HT1080 (cell line): ENCODE data around the gene PLEKHH3. TPM values are rescaled to one million over a fixed set of nuclear protein-coding genes. Genes with fewer than 3 reads are reported as not detected.

Experiments
- DNase-seq: peaks from one replicate; pipeline ENCODE4 v3.0.0-alpha.2; 2015; ENCODE audit warnings: low read depth
- polyA plus RNA-seq, 2 experiments: library from polyadenylated mRNA; depleted of rRNA; stranded (reverse); fragments of >200 nt; gene quantifications; 2 replicates each; pipeline ENCODE4 v1.2.3, GENCODE V29; 2015
- total RNA-seq: library from RNA; depleted of rRNA; stranded (reverse); fragments of >200 nt; shearing (Covaris generic); gene quantifications from 2 replicates; pipeline ENCODE4 v1.2.3, GENCODE V29; 2014; rRNA removed

The PLEKHH3 gene, protein sequence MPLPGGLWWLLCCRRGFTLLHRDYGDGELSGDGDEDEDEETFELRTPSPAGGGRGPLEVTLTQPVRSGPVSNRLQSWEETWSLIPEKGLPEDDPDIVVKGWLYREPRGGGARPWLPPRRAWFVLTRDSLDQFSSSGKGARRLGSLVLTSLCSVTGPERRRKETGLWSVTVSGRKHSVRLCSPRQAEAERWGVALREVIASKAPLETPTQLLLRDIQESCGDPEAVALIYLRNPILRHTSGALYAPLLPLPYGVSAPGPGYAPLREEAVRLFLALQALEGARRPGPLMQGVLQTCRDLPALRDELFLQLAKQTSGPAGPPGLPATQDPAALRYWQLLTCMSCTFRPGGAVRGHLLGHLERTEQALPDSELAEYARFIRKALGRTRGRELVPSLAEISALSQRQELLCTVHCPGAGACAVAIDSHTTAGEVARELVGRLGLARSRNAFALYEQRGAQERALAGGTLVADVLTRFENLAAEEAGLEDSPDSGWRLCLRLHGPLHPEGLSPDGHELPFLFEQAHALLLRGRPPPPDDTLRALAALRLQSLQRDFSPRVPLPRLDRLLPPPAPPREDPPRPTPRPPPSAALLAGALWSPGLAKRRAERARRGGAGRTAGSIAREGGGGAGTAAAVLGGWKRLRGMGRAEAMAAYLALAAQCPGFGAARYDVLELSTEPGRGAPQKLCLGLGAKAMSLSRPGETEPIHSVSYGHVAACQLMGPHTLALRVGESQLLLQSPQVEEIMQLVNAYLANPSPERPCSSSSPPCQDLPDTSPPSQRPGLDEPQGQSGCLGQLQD
- 14.7 and 15.7 TPM in 2 replicates for total RNA-seq
- 11.5 and 13.5 TPM in 2 replicates for polyA plus RNA-seq (2015; cell fraction: cytosol; rRNA removed)
- polyA plus RNA-seq (2015; cell fraction: nucleus; rRNA removed), result 24.1 and 26.9 TPM in 2 replicates

DNA sequence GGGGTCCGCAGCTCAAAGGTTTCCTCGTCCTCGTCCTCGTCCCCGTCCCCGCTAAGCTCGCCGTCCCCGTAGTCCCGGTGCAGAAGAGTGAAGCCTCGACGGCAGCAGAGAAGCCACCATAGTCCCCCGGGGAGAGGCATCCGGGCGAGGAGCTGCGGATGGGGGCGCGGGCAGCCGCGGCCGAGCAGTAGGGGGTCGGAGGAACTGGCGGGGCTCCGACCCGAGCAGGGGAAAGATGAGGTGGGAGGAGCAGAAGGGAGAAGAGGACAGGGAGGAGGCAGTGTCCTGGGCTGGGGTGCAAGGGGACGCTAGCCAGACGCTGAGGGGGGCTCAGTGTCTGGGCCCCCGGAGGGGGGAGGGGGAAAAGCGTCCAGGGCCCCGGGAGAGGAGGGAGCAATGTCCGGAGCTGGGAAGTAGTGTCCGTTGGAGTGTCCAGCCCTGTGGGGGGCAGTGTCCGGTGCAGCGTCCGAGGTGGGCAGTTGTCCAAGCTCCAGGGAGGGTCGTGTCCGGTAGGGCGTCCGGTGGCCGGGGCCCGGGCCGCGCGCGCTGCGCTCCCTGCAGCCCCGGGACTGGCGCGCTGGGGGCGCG, at the start of gene PLEKHH3:
PLEKHH3 (minus strand) TSS at position 571 of the 588 bp plus-strand sequence; CDS start at position 140, 431 bp downstream.
- DNase-seq, result peak; percentile 48

DNA sequence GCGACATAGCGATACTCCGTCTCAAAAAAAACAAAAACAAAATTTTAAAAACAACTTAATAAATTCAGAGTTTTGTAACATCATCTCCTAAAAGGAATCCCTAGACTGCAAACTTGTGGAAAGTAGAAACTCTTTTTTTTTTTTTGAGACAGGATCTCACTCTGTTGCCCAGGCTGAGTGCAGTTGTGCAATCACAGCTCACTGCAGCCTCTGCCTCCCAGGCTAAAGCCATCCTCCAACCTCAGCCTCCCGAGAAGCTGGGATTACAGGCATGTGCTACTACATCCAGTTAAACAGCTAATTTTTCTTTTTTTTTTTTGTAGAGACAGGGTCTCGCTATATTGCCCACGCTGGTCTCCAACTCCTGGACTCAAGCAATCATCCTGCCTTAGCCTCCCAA, 48.3 kb upstream of the PLEKHH3 start:
- no peak for DNase-seq

DNA sequence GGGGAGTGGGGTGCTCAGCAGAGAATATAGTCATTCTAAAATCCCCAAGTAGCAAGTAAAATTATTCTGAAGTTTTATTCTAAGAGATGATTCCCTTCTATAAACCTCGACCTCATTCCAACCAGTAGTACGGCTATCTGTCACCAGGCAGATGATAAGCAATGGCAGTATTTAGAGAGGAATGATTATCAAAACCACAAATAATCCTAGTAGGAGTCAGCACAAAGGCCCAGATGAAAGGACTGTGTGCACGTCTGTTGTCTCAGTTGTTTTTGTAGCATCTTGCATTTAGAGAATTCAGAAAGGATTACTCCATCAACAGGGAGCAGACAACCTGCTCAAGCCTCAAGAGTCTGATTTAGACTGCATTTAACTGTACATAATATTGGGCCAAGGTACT, 46.8 kb upstream of the PLEKHH3 start:
- no peak for DNase-seq

DNA sequence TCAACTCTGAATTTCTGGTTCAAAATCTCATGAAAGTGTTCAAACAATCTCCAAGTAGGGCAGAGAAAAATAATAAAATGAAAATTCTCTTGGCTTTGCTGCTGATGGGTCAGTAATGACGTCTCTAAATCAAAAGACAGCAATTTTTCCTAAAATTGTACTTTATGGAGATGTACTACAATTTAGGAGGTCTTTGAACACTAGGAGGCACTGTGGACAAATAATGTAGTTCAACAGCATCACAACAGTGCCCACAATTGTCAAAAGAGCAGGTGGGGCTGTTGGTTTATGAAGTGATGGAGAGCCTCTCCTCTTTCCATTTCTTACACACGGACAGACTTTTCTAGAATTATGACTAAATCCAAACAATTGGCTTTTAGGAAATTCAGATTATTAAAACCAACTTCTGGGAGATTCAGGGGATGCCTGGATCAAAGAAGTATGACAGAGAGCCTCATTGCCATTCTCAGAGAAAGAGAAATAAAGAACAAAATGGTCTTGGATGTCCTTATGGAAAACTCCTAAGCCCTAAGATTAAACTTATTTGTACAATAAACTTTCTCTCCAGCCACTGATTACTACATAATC, 44.3 kb upstream of the PLEKHH3 start:
- peak; percentile 52 for DNase-seq

DNA sequence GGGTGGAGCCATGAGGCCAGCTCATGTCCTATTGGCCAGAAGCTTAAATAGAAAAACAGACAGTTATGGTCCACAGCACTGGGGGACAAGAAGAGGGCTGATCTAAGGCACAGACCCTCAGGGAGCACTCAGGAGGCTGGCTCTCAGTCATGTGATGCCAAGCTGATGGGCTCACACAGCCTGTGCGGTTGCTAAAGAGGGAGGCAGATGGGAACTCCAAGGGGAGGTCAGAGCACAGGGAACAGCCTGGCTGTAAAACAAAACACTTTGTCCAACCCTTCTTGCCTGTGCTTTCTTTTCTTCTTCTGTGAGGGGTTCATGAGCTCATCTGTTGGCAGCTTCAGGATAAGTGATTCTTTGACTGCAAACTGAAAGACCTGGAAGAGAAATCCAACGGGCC, 32.8 kb upstream of the PLEKHH3 start:
- no peak for DNase-seq

DNA sequence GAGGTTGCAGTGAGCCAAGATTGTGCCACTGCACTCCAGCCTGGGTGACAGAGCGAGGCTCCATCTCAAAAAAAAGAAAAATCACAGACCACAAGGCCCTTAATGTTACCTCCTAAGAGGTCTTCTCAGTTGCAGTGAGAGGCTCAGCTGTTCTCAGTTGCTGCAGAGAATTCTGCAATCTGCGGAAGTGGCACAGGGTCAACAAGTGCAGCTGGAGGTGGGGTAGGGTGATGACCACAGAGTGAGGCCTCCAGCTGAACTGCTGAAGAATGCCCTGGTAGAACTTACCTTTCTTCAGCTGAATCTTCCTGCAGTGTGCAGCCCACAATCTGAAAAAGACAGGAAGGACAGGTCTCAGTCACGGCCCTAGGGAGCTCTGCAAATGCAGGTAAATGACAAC, 31.8 kb upstream of the PLEKHH3 start:
- no peak for DNase-seq

DNA sequence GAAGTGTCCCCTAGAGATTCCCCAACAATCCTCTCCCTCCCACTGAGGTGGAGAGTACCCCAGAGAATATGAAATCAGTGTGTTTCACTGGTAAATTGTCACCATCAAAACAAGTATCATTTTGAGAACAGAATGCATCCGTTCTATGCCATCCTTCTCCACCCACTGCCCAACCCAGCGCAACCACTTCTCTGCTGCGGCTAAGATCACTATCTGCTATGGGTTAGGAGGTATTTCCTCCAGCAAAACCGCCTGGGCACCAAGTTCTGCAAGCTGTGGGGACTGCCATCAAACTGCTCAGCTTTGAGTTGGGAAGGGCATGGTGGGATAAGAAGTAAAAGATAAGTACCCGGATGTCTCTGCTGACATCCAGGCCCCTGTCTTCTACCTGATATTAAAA, 29.9 kb upstream of the PLEKHH3 start:
- DNase-seq, result no peak

DNA sequence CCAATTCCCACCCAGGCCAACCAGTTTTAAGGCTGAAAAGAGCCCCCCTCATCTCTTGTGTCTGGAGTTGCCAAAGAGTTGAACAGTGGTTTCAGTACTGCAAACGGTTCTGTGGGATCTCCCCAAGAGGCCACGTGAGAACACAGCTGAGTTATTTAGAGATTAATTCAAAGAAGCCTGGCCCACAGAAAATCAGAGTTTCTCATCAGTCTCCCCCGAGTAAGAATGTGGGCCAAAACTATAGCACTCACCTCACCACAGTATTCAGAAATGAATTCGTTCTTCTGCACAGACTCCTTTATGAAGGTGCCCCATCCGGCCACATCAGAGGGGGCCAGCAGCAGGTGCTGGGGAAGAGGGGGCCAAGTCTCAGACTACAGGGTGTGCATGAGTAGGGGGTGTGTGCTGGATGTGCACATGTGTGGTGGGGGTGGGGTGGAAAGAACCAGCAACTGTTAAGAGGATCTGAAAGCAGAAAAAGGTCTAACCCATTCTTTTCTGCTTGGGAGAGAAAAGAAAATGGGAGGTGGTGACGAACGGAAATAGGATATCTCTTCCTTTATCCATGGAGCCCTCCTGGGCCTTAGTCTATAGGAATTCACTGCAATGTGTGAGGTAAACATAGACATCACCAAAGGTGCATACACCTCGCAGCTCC, 28.2 kb upstream of the PLEKHH3 start:
- no peak for DNase-seq

DNA sequence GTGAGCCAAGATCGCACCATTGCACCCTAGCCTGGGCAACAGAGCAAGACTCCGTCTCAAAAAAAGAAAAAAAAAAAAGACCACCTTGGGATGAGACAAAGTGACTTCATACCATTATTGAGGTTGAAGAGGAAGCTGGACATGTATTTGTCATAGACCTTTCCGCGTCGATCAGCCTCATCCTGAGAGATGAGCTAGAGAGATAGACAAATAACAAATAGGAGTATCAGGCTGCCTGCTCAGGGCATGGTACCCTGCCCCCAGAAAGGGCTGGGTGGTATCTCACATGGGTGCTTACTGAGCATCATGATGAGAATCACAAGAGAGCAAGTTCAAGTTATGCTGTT, 27.7 kb upstream of the PLEKHH3 start:
- DNase-seq, result no peak

DNA sequence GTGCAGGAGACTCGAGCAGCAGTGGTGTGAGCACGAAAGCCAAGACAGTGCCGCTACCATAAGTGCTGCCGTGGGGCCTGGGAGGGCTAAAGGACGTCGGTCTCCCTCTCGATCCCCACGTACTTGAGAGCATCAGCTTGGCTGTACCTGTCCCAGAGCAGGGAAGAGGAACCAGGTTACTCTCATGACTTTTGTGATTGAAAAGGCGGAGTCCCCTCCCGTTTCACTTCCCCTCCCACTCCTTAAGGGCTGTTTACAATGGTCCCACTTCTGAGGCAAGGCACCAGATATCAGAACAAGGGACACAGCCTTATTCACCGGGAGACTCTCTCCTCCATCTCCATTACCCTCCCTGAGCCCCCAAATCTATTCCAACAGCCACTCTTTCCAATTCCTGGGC, 25.7 kb upstream of the PLEKHH3 start:
- no peak for DNase-seq

DNA sequence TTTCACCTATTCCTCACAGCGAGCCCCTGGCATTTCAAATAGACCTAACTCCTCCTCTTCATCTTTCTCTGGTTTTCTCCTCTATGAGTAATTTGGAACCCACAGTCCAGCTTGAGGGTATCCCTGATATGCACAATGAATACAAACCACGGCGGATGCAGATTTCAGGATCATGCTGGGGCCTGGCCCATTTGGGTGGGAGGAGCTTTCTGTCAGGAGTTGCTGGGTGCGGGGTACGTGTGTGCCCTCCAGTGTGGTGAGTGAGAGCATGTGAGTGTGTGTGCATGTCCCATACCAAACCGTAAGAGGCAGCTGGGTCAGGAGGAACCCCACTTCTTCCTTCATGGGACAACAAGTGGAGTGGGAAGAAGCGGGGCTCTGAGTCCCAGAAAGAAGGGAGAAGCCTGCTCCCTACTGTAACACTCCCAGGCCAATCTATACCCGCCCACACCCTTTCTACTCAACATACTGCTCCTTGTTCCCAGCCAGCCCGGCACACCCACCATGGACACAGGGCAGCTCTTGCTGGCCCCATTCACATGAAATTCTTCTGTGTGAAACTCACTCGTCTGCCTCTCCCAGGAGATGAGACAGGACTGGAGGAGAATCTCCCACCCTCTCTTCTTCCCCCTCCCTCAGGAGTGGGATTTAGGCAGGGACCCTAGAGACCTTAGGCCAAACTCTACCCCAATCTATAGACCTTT, 23.9 kb upstream of the PLEKHH3 start:
- DNase-seq, result no peak

DNA sequence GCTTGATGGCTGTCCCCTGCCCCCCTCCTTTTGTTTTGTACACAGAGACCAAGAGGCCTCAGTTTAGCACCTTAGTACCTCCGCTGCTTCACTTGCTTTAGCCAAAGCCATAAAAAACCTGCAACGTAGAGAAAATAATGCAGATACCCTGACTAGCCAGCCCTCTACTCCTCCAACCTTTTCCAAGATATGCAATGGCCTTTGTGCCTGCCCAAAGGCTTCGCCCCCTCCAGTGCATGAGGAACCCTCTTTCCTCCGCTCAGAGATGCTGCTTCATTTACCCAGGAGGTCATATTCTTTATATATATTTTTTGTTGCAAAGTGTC, 22.6 kb upstream of the PLEKHH3 start:
- no peak for DNase-seq

DNA sequence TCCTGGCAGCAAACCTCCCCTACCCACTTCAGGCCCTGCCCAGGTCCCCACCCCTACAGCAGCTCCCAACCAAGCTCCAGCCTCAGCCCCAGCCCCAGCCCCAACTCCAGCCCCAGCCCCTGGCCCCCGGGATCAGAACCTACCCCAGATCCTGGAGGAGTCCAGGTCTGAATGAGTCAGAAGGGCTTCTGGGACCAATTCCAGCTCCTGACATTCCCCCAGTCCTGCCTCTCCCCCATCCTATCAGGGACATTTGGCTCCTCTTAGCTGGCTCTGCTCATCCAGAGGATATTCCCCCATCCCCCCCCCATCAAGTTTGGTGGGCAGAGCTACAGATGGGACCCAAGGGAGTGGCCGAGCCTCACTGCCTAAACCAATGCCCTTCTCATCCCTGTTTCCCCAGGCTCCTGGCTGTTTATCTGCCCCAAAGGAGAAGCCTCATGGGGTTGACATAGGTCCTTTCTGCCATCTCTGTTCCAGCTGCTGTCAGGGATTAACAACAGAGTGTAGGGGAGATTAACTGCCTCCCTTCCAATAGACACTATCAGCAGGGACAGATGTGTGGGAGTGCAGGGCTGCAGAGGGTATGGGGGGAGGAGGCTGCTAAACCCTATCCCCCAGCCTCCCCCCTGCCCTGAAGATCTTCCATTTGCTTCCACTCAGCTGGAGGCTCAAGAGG, 22.1 kb upstream of the PLEKHH3 start:
- DNase-seq, result peak; percentile 67

DNA sequence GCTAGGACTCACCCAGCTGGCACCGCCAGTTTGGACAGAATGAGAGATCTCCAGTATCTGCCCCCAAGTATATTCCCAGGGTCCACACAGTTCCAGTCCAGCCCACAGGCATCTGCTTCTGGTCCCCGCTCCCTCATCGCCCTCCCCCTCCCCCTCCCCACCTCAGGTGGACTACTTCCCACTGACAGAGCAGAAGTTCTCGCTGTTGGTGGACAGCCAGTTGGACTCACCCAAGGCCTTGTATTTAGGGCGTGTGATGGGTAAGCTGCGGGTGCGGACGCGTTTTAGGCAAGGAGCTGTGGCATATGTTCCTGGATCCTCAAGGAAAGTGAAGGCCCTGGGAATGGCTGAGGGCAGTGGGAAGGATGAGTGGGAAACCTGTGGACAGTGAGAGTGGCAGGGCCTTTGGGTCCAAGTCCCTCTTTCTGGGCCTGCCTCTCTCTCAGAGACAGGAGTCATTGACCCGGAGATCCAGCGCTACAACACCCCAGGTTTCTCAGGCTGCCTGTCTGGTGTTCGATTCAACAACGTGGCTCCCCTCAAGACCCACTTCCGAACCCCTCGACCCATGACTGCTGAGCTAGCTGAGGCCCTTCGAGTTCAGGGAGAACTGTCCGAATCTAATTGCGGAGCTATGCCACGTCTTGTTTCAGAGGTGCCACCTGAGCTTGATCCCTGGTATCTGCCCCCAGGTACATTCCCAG, 20.5 kb upstream of the PLEKHH3 start:
- no peak for DNase-seq

DNA sequence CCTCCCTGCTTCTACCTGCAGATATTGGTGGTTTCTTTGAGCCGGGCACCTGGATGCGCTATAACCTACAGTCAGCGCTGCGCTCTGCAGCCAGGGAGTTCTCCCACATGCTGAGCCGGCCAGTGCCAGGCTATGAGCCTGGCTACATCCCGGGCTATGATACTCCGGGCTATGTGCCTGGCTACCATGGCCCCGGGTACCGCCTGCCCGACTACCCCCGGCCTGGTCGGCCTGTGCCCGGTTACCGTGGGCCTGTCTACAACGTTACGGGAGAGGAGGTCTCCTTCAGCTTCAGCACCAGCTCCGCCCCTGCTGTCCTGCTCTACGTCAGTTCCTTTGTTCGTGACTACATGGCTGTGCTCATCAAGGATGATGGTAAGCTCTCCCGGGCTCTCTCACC, 18.7 kb upstream of the PLEKHH3 start:
- DNase-seq, result no peak

DNA sequence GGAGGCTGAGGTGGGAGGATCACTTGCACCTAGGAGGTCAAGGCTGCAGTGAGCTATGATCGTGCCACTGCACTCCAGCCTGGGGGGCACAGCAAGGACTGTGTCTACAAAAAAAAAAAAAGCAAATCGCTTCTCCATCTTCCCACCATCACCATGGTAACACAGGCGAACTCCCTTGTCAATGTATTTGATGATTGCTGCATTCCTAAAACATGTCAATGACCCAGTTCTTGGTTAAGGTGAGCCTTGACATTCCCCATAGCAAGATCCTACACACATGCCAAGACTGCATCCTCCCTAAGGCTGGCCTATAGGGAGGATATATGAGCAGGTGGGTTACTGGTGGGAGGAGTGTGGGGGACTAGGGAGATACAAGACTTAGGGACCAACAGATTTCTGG, 17.7 kb upstream of the PLEKHH3 start:
- no peak for DNase-seq

DNA sequence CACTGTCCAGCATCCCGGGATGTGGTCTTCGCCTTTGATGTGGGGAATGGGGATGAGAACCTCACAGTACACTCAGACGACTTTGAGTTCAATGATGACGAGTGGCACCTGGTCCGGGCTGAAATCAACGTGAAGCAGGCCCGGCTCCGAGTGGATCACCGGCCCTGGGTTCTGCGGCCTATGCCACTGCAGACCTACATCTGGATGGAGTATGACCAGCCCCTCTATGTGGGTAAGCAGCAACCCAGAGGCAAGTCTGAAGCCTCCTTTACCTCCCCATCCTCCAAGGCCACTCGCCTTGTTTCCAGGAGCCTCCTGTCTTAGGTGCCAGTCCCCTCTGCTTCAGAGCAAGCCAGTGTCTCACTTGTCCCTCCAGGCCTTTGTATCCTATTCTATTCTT, 15.7 kb upstream of the PLEKHH3 start:
- no peak for DNase-seq

DNA sequence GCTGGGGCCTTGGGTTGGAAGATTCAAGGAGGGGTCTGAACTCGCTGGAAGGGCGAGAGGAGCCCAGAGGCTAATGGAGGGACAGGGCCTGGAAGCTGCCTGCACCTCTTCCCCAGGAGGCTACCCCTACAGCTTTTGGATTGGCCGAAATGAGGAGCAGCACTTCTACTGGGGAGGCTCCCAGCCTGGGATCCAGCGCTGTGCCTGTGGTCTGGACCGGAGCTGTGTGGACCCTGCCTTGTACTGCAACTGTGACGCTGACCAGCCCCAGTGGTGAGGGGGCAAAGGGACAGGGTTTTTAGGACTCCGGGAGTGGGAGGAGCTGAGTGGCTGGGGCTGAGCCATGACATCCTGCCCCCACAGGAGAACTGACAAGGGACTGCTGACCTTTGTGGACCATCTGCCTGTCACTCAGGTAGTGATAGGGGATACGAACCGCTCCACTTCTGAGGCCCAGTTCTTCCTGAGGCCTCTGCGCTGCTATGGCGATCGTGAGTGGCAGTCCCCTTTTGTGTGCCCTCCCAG, 14.3 kb upstream of the PLEKHH3 start:
- DNase-seq, result no peak

DNA sequence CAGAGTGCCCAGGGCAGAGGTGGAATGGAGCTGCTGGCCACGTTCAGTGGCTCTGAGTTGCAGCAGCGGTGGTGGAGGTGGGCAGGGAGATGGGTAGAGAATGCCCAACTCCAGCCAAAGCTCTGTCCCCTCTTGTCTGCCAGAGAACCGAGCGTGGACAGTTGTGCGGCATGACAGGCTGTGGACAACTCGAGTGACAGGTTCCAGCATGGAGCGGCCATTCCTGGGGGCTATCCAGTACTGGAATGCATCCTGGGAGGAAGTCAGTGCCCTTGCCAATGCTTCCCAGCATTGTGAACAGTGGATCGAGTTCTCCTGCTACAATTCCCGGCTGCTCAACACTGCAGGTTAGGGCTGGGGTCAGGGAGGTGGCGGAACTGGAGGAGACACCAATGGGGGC, 13.8 kb upstream of the PLEKHH3 start:
- no peak for DNase-seq
